Adrenal gland (tissue), 12 donors: ENCODE data around the gene PCARE. TPM values are rescaled to one million over a fixed set of nuclear protein-coding genes. Genes with fewer than 3 reads are reported as not detected.

Source experiments
- DNase-seq, 7 donors: peaks; one replicate each; pipeline ENCODE4 v3.0.0-alpha.2; 2019 to 2020
- H3K27ac ChIP-seq, 5 donors: fragments of 200-600 bp; sonication (generic) in 4 of 5; 1 replicate in 3 of 5; 2 replicates in 2 of 5; pipeline versions ENCODE4 v1.5.1 to v1.8.0; 2016 to 2020; ENCODE audit warnings: mild to moderate bottlenecking in 1 of 5
- H3K27me3 ChIP-seq: fragments of 200-600 bp; 2 replicates; pipeline ENCODE4 v1.8.0; 2021
- H3K36me3 ChIP-seq, 2 donors: fragments of 200-600 bp; replicated peaks in 1 of 2; 1 replicate in 1 of 2; 2 replicates in 1 of 2; pipeline versions ENCODE4 v1.5.1 to v1.8.0; 2018 to 2022
- H3K4me1 ChIP-seq, 2 donors: fragments of 200-600 bp; replicated peaks in 1 of 2; 1 replicate in 1 of 2; 2 replicates in 1 of 2; pipeline versions ENCODE4 v1.5.1 to v1.8.0; 2018 to 2021
- H3K4me3 ChIP-seq, 4 donors: fragments of 200-600 bp; sonication (generic) in 3 of 4; one replicate each; pipeline ENCODE4 v1.5.1; 2016 to 2018
- H3K9me3 ChIP-seq, 3 donors: fragments of 200-600 bp; sonication (generic) in 1 of 3; replicated peaks in 1 of 3; 1 replicate in 2 of 3; 2 replicates in 1 of 3; pipeline versions ENCODE4 v1.5.1 to v1.8.0; 2016 to 2021
- CTCF ChIP-seq, 6 experiments: fragments of 450-650 bp in 4 of 6; fragments of 200-600 bp in 2 of 6; sonication (generic) in 1 of 6; IDR thresholded peaks; 1 replicate in 5 of 6; 2 replicates in 1 of 6; pipeline versions ENCODE4 v1.5.1 to v1.8.0; 2016 to 2021; ENCODE audit warnings: antibody characterized with exemption in 6 of 6, mild to moderate bottlenecking in 2 of 6, moderate library complexity in 1 of 6
- POLR2A ChIP-seq, 2 donors: fragments of 450-650 bp; IDR thresholded peaks; one replicate each; pipeline ENCODE4 v1.6.1; 2017; ENCODE audit warnings: antibody characterized with exemption in 2 of 2, mild to moderate bottlenecking in 2 of 2, moderate library complexity in 1 of 2
- WGBS, 4 donors: extraction: QIAGEN DNeasy Blood & Tissue Kit in 2 of 4; methylation state at CpG; one replicate each; pipeline versions ENCODE4 v1.1.5 to v1.1.7; 2013 to 2017; 5-methylcytosine and 5-hydroxymethylcytosine counted together
- intact Hi-C, 2 donors: fragments of 100-400 bp; cut with DNase I; formaldehyde crosslinking; loops; one replicate each; pipeline versions ENCODE4 v1.14.1 to v1.15.0; 2022 to 2023
- polyA plus RNA-seq, 3 donors: library from polyadenylated mRNA; stranded (reverse); fragments of 200-250 nt in 2 of 3; fragments of 350-450 nt in 1 of 3; fragmentation: Illumina TruSeq in 1 of 3; extraction: RNeasy Lipid Tissue Mini Kit (QIAGEN cat#74804) in 1 of 3; gene quantifications; one replicate each; pipeline ENCODE4 v1.2.3, GENCODE V29; 2013 to 2014
- total RNA-seq, 9 donors: library from RNA; depleted of rRNA in 4 of 9; stranded (reverse); fragments of >200 nt in 4 of 9; fragments of 120-200 nt in 1 of 9; fragmentation: NEBNext Ultra II Directional in 1 of 9; extraction: Animal tissue kit (Norgen Biotek cat#: 25700) in 1 of 9; gene quantifications; one replicate each; pipeline versions ENCODE4 v1.1.0 to v1.2.4, GENCODE V29; 2013 to 2023
- donor health status: healthy with polysubstance abuse.
- donor health status: Bipolar disorder and iron deficiency.
- donor health status: DM: yes; HTN: yes; CAD: no.
- donor health status: DM: no; HTN: no; CAD: no.
- donor health status: DM: no; HTN: no; CAD: no.
- donor health status: DM: yes; HTN: yes; CAD: no.

PCARE gene
- total and polyA plus RNA-seq, 12 donors: 0.02 to 0.17 (median 0.06) TPM; not detected in 8

GRCh38 chr2:29072971-29073725, 1.2 kb downstream of the PCARE start:
- H3K9me3 ChIP-seq: no peaks in the 10 kb centered on the region
- DNase-seq: peak in 1 of 7 donors; percentile 43
- no peak overlapping the region for H3K27ac ChIP-seq
- H3K4me1 ChIP-seq: no peaks in the 10 kb centered on the region
- intact Hi-C loops: no loop called here
- H3K36me3 ChIP-seq: no peaks in the 10 kb centered on the region
- WGBS, 4 donors: 82 to 87% (median 84%) methylated on average over 9 to 12 of the region's 12 CpGs
- H3K4me3 ChIP-seq: no peak overlapping the region
- TF ChIP-seq POLR2A (IDR thresholded peaks at IDR 0.05) (no peak), CTCF (IDR thresholded peaks at IDR 0.05) (no peak)
- no peaks in the 10 kb centered on the region for H3K27me3 ChIP-seq

GRCh38 chr2:29072251-29072650, 2.1 kb downstream of the PCARE start:
- Histone ChIP-seq H3K4me3 (no peak overlapping the region), H3K27me3 (no peaks in the 10 kb centered on the region), H3K4me1 (no peaks in the 10 kb centered on the region), H3K27ac (no peak overlapping the region), H3K9me3 (no peaks in the 10 kb centered on the region), H3K36me3 (no peaks in the 10 kb centered on the region)
- TF ChIP-seq CTCF (IDR thresholded peaks at IDR 0.05): no peak
- DNase-seq: no peak
- WGBS, 4 donors: 69 to 100% (median 88%) methylated on average over 1 to 8 of the region's 8 CpGs
- intact Hi-C loops: no loop called here

DNA sequence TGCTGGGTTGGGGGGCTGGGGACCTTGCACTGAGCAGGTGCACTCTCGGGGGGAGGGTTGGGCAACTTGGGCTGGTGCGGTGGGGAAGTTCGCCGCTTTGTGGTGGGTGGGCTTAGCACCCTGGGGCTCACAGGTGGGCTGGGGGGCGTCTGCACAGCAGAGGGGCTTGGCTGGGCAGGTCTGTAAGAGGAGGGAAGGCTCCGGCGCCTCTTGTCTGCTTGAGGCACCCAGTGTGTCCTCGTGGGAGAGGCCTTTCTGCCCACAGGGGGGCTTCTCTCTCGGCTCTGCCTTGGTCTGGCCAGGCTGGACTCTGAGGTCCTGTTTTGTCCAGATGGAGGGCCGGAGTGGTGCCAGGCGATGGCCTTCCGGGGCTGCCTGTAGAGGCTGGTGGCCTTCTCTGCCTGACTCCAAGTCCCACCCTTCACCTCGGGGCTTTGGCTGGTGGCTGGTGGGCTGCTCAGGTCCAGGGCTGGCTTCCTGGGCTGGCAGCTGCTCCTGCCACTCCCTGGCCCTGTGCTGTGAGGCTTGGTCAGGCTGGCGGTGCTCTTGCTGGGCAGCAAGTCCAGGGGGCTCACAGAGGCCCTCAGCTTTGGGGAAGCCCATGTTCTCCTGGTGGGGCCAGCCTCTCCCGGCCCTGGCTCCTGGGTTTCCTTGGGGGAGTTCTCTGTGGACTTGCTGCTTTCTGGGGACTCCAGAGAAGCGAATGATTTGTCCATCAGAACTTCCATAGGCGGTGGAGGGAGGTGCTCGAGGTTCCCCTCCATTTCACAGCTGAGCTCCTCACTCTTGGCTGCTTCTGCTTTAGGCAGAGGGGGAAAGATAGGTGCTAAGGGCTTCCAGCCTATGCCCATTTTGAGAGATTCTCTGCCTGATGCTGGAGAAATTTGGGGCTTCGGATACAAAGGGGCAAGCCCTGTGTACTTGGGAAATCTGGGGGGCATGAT, 3.0 kb downstream of the PCARE start:
- DNase-seq: peak in 1 of 7 donors; percentile 41
- TF ChIP-seq POLR2A (IDR thresholded peaks at IDR 0.05) (no peak), CTCF (IDR thresholded peaks at IDR 0.05) (no peak)
- no peaks in the 10 kb centered on the region for H3K4me1 ChIP-seq
- H3K27ac ChIP-seq: no peak overlapping the region
- no peaks in the 10 kb centered on the region for H3K27me3 ChIP-seq
- no peaks in the 10 kb centered on the region for H3K36me3 ChIP-seq
- H3K9me3 ChIP-seq: no peaks in the 10 kb centered on the region
- intact Hi-C loops: no loop called here
- H3K4me3 ChIP-seq: no peak overlapping the region
- 78 to 87% (median 83%) methylated on average over 15 to 19 of the region's 19 CpGs for WGBS, 4 donors

GRCh38 chr2:29070526-29070925, 3.8 kb downstream of the PCARE start:
- intact Hi-C loops: no loop called here
- H3K4me1 ChIP-seq: no peaks in the 10 kb centered on the region
- H3K9me3 ChIP-seq: no peaks in the 10 kb centered on the region
- no peaks in the 10 kb centered on the region for H3K36me3 ChIP-seq
- H3K27ac ChIP-seq: no peak overlapping the region
- H3K4me3 ChIP-seq: no peak overlapping the region
- DNase-seq: peak in 1 of 7 donors; percentile 34
- TF ChIP-seq CTCF (IDR thresholded peaks at IDR 0.05): no peak
- TF ChIP-seq POLR2A (IDR thresholded peaks at IDR 0.05): no peak
- no peaks in the 10 kb centered on the region for H3K27me3 ChIP-seq
- WGBS, 4 donors: 83 to 86% (median 84%) methylated on average over 8 to 12 of the region's 12 CpGs
